GM19193 (cell line): ENCODE data around the gene CCDC85C.

Source experiments
- POLR2A ChIP-seq: IDR thresholded peaks from 4 replicates; pipeline ENCODE4 v1.6.1; 2011; ENCODE audit not compliant: insufficient read depth, insufficient read length; ENCODE audit errors: extremely low read depth

The CCDC85C gene

DNA sequence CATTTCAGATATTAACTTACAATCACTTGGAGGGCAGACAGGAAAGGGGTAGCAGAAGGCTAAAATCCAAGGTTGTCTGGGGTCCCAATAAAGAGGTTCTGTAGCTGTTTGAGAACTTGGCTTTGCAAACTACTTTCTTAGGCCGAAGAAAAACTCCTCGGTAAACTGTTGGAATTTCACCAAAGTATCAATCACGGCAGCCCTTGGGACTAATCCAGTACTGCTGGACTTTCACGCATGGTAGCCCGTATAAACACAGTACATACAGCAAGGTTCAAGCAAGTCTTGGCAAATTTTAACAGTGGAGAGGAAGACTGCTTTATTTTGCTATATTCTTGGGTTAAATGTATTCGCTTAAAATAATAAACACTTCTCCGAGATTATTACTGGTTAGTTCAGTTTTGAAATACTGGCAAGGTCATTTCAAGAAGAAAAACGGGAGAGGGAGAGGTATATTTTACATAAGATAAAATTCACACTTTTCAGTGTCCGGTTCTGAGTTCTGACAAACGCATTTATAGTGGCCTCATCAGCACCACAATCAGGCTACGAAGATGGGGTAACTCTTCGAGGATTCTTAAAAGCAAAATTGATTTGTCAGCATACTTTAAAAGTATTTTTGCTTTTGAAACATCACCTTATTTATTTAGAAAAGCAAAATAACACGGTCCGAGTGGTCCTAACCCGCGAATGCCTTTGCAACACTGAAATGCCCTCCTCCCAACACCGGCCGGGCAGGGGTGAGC, 124.7 kb downstream of the CCDC85C start:
- TF ChIP-seq POLR2A: no peak

DNA sequence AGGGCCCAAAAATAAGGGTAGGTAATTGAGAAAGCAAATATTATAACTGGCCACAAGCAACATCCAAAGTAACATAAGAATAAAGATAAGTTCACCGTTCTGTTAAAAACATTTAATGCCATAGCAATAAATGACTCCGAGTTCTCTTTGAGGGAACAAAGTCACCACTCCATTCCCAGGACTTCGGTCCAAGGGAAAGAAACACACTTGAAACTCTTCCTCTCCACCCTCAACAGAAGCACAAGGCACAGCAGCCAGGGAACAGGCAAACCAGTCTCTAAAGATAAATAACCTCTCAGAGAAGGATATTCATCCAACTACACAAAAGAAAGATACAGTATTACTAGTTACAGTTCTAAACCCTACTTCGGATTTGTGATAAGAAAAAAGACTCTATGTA, 125.9 kb downstream of the CCDC85C start:
- TF ChIP-seq POLR2A: no peak

GRCh38 chr14:99476864-99477263, 127.1 kb downstream of the CCDC85C start:
- no peak for TF ChIP-seq POLR2A

GRCh38 chr14:99475660-99476059, 128.3 kb downstream of the CCDC85C start:
- no peak for TF ChIP-seq POLR2A

- no peak for TF ChIP-seq POLR2A
These were observed 128.8 kb downstream of the CCDC85C start for GRCh38 chr14:99475179-99475578.

DNA sequence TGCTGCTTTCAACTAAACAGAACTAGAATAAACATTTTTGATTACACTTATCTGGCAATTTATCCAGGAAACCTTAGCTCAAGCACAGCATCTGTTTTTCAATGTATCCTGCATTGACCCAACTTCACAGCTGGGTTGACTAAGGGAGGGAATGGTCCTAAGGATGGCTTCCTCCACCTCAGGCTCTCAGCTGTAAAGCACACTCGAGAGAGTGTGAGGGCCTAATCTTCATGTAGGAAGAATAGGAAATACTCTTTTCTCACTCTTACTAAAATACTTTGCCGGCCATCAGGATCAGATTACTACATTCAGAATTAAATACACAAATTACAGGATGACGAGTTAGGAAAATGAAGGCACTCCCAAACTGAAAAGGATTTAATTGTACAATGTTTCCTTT, 130.5 kb downstream of the CCDC85C start:
- no peak for TF ChIP-seq POLR2A

DNA sequence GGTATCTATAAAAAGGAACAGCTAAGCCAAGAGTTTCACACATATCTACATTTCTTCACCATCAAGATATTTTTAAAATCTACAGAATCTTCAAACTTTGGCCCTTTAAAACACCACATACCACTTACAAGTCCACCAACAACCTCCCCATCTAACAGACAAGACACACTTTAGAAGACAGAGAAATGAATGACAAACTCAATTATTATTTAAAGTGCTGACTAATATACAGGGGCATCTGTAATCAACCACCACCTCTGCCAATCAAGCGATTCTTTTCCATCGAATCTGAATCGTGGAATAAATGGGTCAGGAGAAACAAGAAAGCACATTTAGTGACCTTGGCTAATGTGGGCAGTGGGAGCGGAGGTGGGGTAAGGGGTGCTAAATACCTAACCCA, 131.1 kb downstream of the CCDC85C start:
- no peak for TF ChIP-seq POLR2A

- TF ChIP-seq POLR2A: no peak
These were observed 132.3 kb downstream of the CCDC85C start for GRCh38 chr14:99471731-99472130.

- no peak for TF ChIP-seq POLR2A
These were observed 135.0 kb downstream of the CCDC85C start for GRCh38 chr14:99468836-99469592.

- TF ChIP-seq POLR2A: no peak
These were observed 135.9 kb downstream of the CCDC85C start for GRCh38 chr14:99468081-99468480.

DNA sequence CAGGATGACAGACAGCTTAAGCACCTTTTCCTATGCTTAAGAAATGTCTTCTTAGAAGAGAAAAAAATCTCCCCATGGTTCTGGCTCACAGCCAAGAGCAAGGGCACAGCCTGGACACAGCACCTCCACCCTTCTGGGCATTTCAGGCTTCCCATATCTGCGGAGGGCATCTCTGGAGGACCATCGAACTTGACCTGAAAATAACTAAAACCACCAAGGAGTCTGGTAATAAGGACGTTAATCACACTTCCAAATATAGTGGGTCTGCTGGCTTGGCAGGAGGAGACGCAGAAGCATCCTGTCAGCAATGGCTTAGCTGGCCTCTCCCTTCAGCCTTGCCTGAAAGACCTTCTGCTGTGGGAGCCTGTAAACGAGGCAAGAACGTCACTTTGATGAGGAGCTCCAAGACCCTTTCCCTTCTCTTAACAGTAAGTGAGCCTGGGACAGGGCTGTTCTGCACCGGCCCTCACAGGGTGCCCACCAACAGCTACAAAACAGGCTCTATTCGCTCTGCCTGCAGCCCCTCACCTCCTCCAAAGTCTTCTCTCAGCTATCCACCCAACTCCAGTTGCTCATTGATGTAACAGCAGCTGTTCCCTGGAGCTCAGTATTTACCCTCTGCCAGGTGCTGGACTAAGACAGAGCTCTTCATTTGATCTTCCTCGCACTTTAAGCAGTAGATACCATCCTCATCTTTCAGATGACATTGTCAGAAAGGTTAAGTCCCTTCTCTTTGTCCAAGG, 136.5 kb downstream of the CCDC85C start:
- no peak for TF ChIP-seq POLR2A

GRCh38 chr14:99466758-99467157, 137.2 kb downstream of the CCDC85C start:
- no peak for TF ChIP-seq POLR2A

DNA sequence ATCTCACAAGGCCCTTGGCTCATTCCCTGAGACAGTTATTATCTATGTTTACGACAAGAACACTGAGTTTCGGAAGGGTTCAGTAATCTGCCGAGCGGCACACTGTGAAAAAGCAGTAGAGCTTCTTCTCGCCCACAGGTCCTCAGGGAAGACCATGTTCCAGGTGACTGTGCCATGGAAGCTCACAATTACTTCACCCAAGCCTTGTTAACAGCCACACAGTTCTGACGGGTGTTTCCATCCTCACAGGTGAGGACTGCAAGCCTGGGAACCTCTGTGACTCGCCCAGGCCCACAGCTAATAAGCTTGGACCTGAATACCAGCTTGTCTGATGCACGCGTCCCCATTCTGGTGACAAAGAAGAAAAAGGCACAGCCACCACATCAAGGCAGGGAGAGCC, 138.7 kb downstream of the CCDC85C start:
- no peak for TF ChIP-seq POLR2A

GRCh38 chr14:99463974-99464373, 140.0 kb downstream of the CCDC85C start:
- TF ChIP-seq POLR2A: no peak

GRCh38 chr14:99462210-99462609, 141.8 kb downstream of the CCDC85C start:
- TF ChIP-seq POLR2A: no peak
